Testis (tissue), 2 donors: ENCODE data around the gene GFRA1.

Source experiments
- CTCF ChIP-seq, 3 experiments: fragments of 450-650 bp in 2 of 3; fragments of 200-600 bp in 1 of 3; sonication (generic) in 1 of 3; IDR thresholded peaks; one replicate each; pipeline ENCODE4 v1.5.1; 2016 to 2019; ENCODE audit warnings: antibody characterized with exemption in 3 of 3, mild to moderate bottlenecking in 2 of 3, moderate library complexity in 1 of 3
- POLR2A ChIP-seq: fragments of 450-650 bp; IDR thresholded peaks from one replicate; pipeline ENCODE4 v1.6.1; 2017; ENCODE audit warnings: antibody characterized with exemption, mild to moderate bottlenecking, moderate library complexity

GRCh38 chr10:116115036-116115641 is 157.9 kb downstream of the GFRA1 start:
- TF ChIP-seq CTCF (IDR thresholded peaks at IDR 0.05), result no peak
- no peak for TF ChIP-seq POLR2A
